HG03039 (cell line): ENCODE data around the gene HARBI1.

Experiments used
- ATAC-seq: cut with Tn5 transposase; IDR thresholded peaks from one replicate; pipeline ENCODE4 v1.9.1; 2021; ENCODE audit warnings: mild to moderate bottlenecking, moderate library complexity; ENCODE audit not compliant: unreplicated experiment

The HARBI1 gene

GRCh38 chr11:46555267-46556054, 61.6 kb downstream of the HARBI1 start:
- no peak for ATAC-seq

- ATAC-seq, result no peak
Observed at GRCh38 chr11:46554213-46555147, 62.5 kb downstream of the HARBI1 start.

- no peak for ATAC-seq
Observed at GRCh38 chr11:46553814-46554212, 63.2 kb downstream of the HARBI1 start.
